ENCODE data around the gene ELFN2.

Gene ELFN2

GRCh38 chr22:37388538-37388937 is 38.7 kb downstream of the ELFN2 start:
- TF ChIP-seq ZFX (IDR thresholded peaks at IDR 0.05; ENCODE audit: borderline replicate concordance) (no peak), CTCF (IDR thresholded peaks at IDR 0.05) (no peak)

GRCh38 chr22:37387793-37388192 is 39.5 kb downstream of the ELFN2 start:
- no peak overlapping the region for H3K27ac ChIP-seq
- TF ChIP-seq CTCF (IDR thresholded peaks at IDR 0.05) (no peak), ZFX (IDR thresholded peaks at IDR 0.05; ENCODE audit: borderline replicate concordance) (no peak)

More at GRCh38 chr22:37388538-37388937, 38.7 kb downstream of the ELFN2 start:
- no peak overlapping the region for H3K27ac ChIP-seq

- no peak overlapping the region for H3K27ac ChIP-seq
- TF ChIP-seq ZFX (IDR thresholded peaks at IDR 0.05; ENCODE audit: borderline replicate concordance) (no peak), CTCF (IDR thresholded peaks at IDR 0.05) (no peak)
Measured at GRCh38 chr22:37386441-37386840, 40.8 kb downstream of the ELFN2 start.

- no peak for TF ChIP-seq CTCF (IDR thresholded peaks at IDR 0.05)
- TF ChIP-seq ZFX (IDR thresholded peaks at IDR 0.05; ENCODE audit: borderline replicate concordance): no peak
- H3K27ac ChIP-seq: no peak overlapping the region
Measured at GRCh38 chr22:37384691-37385090, 42.6 kb downstream of the ELFN2 start.

- H3K27ac ChIP-seq: no peak overlapping the region
- TF ChIP-seq CTCF (IDR thresholded peaks at IDR 0.05) (no peak), ZFX (IDR thresholded peaks at IDR 0.05; ENCODE audit: borderline replicate concordance) (no peak)
Measured at GRCh38 chr22:37383341-37383740, 43.9 kb downstream of the ELFN2 start.

GRCh38 chr22:37381489-37381888 is 45.8 kb downstream of the ELFN2 start:
- no peak for TF ChIP-seq CTCF (IDR thresholded peaks at IDR 0.05)
- H3K27ac ChIP-seq: no peak overlapping the region

GRCh38 chr22:37379722-37380121 is 47.6 kb downstream of the ELFN2 start:
- no peak overlapping the region for H3K27ac ChIP-seq
- TF ChIP-seq ZFX (IDR thresholded peaks at IDR 0.05; ENCODE audit: borderline replicate concordance): no peak
- TF ChIP-seq CTCF (IDR thresholded peaks at IDR 0.05): no peak
